Astrocyte of the spinal cord (primary cell): ENCODE measurements around the gene ANKRD26.
"Not testable (repeated sequence)": the region's sequence is repeated elsewhere in the genome, so short reads cannot be mapped to it uniquely, and the experiment has no call there.

Experiments used
- DNase-seq: peaks from one replicate; pipeline ENCODE4 v3.0.0; 2011; ENCODE audit warnings: low read depth, low spot score
- H3K4me3 ChIP-seq: 2 replicates; pipeline ENCODE4 v1.5.1; 2011; ENCODE audit warnings: low read depth, mild to moderate bottlenecking, low read length, moderate library complexity
- in situ Hi-C: cut with HindIII; loops from 2 replicates; pipeline ENCODE4 v1.10.0; 2017; ENCODE audit warnings: low sequenced_read_pairs
- TF ChIP-seq, protein P1 (sequence below): IDR thresholded peaks from 2 replicates; pipeline ENCODE4 v1.5.1; 2012; ENCODE audit warnings: low read depth, mild to moderate bottlenecking, low read length, inconsistent platforms

The ANKRD26 gene

DNA sequence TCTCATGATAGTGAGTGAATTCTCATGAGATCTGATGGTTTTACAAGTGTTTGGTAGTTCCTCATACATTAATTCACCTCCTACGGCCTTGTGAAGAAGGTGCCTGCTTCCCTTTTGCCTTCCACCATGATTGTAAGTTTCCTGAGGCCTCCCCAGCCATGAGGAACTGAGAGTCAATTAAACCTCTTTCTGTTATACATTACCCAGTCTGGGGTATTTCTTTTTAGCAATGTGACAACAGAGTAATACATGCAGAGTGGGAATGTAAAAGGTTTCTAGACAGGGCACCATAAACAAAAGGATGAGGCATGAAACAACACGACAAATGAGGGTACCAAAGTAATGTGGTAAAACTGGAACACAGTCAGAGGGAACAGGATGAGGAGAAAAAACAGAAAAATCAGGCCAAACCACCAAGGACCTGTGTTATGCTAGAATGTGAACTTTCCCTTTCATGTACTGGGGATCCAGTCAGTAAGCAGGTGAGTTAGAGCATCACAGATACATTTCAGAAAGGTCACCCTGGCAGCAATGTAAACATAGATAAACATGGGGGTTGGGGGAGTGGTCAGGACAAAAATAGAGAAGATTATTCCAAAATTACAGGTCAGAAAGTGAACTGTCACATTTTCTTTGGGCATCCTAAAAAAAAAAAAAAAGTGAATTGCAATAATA lies 31.9 kb downstream of the ANKRD26 start:
- TF ChIP-seq, protein P1, sequence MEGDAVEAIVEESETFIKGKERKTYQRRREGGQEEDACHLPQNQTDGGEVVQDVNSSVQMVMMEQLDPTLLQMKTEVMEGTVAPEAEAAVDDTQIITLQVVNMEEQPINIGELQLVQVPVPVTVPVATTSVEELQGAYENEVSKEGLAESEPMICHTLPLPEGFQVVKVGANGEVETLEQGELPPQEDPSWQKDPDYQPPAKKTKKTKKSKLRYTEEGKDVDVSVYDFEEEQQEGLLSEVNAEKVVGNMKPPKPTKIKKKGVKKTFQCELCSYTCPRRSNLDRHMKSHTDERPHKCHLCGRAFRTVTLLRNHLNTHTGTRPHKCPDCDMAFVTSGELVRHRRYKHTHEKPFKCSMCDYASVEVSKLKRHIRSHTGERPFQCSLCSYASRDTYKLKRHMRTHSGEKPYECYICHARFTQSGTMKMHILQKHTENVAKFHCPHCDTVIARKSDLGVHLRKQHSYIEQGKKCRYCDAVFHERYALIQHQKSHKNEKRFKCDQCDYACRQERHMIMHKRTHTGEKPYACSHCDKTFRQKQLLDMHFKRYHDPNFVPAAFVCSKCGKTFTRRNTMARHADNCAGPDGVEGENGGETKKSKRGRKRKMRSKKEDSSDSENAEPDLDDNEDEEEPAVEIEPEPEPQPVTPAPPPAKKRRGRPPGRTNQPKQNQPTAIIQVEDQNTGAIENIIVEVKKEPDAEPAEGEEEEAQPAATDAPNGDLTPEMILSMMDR, result no peak
- no peak overlapping the region for H3K4me3 ChIP-seq
- in situ Hi-C loops, result no loop called here
- DNase-seq, result no peak

- TF ChIP-seq, protein P1, result no peak
- no peak overlapping the region for H3K4me3 ChIP-seq
- DNase-seq, result no peak
- in situ Hi-C loops, result no loop called here
Measured at GRCh38 chr10:27065084-27065483, 35.2 kb downstream of the ANKRD26 start.

- TF ChIP-seq, protein P1, result no peak
- in situ Hi-C loops, result no loop called here
- H3K4me3 ChIP-seq, result no peak overlapping the region
- no peak for DNase-seq
Measured at GRCh38 chr10:27052656-27053055, 47.6 kb downstream of the ANKRD26 start.

DNA sequence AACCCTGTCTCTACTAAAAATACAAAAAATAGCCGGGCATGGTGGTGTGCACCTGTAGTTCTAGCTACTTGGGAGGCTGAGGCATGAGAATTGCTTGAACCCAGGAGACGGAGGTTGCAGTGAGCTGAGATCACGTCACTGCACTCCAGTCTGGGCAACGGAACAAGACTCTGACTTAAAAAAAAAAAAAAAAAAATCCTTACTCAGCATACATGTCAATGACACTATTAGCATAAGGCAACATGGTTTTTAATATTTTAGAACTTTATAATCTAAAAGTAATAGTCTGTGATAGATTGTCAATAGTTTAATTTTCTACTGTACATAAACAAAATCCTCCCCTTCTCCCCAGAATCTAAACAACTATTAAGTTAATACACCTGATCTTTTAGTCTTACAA lies 55.0 kb downstream of the ANKRD26 start:
- H3K4me3 ChIP-seq, DNase-seq, in situ Hi-C loops: not testable (repeated sequence)

DNA sequence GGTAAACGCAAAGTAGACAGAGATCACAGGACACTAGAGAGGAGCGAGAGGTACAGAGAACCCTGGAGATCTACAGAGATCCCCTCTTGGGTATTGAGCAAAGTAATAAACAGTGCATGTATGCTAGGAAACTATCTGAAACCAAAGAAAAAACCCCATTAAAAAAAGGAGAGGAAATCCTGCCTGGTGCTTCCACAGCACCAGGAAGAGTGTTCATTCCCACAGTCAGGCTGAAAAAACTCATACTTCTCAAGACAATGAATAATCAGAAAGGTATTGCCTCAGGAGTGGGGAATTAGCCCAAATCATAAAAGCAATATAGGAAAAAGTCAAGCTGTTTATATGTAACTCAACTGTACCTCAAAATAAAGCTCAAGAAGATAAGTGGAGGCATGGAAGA lies 59.1 kb downstream of the ANKRD26 start:
- no peak overlapping the region for H3K4me3 ChIP-seq
- TF ChIP-seq, protein P1, result no peak
- no peak for DNase-seq
- in situ Hi-C loops, result no loop called here

DNA sequence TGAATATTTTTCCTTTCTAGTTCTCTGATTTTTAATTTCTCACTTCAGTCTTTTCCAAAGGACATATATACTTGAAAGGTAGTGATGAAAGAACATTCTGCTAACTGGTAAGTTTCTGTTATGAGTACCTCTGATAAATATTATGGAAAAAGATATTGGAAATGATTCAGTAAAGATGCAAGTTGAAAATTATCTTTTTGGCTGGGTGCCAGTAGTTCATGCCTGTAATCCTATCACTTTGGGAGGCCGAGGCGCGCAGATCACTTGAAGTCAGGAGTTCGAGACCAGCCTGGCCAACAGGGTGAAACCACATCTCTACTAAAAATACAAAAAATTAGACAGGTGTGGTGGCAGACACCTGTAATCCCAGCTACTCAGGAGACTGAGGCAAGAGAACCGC lies 62.1 kb downstream of the ANKRD26 start:
- DNase-seq, result no peak
- H3K4me3 ChIP-seq, result no peak overlapping the region
- in situ Hi-C loops, result no loop called here
- TF ChIP-seq, protein P1, result no peak

DNA sequence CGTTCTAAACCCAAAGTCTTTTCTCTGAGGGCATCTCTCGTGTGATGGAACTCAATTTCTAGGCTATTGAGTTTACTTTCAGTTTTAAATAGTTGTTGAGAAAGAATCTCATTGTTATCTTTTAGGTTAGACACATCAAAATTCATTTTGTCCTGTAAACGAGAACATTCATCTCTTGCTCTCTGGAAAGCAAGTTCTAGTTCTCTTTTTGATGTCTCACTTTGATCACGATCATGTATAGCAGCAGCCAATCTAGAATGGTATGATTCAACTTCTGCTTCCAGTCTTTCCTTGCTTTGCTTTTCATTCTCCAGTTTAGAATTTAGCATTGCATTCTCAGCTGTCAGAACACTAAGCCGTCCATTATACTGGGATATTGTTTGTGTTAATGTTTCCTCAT lies 65.1 kb downstream of the ANKRD26 start:
- no peak overlapping the region for H3K4me3 ChIP-seq
- in situ Hi-C loops, result no loop called here
- TF ChIP-seq, protein P1, result no peak
- DNase-seq, result no peak
